HepG2 (cell line): Measurements from ENCODE around the gene ITSN2.

Experiments used
- BHLHE40 ChIP-seq: IDR thresholded peaks from 2 replicates; pipeline ENCODE4 v1.6.1; 2011; ENCODE audit warnings: low read length, improper control_type of control experiment
- CENPT ChIP-seq: sonication (generic); formaldehyde crosslinking; IDR thresholded peaks from 2 replicates; pipeline ENCODE4 v1.8.0; 2022; ENCODE audit warnings: low read depth, mild to moderate bottlenecking, moderate library complexity, missing genetic modification reagents
- CHCHD3 ChIP-seq: sonication (generic); formaldehyde crosslinking; IDR thresholded peaks from 2 replicates; pipeline ENCODE4 v1.8.0; 2022; ENCODE audit warnings: mild to moderate bottlenecking, missing genetic modification reagents, moderate library complexity
- CTCF ChIP-seq: sonication (generic); formaldehyde crosslinking; IDR thresholded peaks from 2 replicates; pipeline ENCODE4 v1.5.0; 2020; ENCODE audit warnings: mild to moderate bottlenecking, missing genetic modification reagents, moderate library complexity
- GFI1 ChIP-seq: sonication (generic); formaldehyde crosslinking; IDR thresholded peaks from 2 replicates; pipeline ENCODE4 v1.5.0; 2020; ENCODE audit warnings: missing genetic modification reagents, mild to moderate bottlenecking, borderline replicate concordance
- HMGA1 ChIP-seq: sonication (generic); formaldehyde crosslinking; conservative IDR thresholded peaks from 2 replicates; pipeline ENCODE4 v1.4.0; 2020; ENCODE audit warnings: missing genetic modification reagents
- HOXA7 ChIP-seq: sonication (generic); formaldehyde crosslinking; IDR thresholded peaks from 2 replicates; pipeline ENCODE4 v1.8.1; 2022; ENCODE audit warnings: mild to moderate bottlenecking, missing genetic modification reagents, moderate library complexity
- KDM1A ChIP-seq: IDR thresholded peaks from 2 replicates; pipeline ENCODE4 v1.6.1; 2016; ENCODE audit warnings: missing compliant biosample characterization
- TRIM22 ChIP-seq: fragments of 450-650 bp; IDR thresholded peaks from 2 replicates; pipeline ENCODE4 v1.6.1; 2017

GRCh38 chr2:24163186-24163585 lies 197.2 kb downstream of the ITSN2 start:
- TF ChIP-seq TRIM22, result no peak
- TF ChIP-seq KDM1A (CRISPR knock-in tag), result no peak
- no peak for TF ChIP-seq CTCF (CRISPR knock-in tag)
- TF ChIP-seq HMGA1 (CRISPR knock-in tag), result no peak
- TF ChIP-seq CENPT (CRISPR knock-in tag), result no peak
- no peak for TF ChIP-seq BHLHE40
- TF ChIP-seq CHCHD3, result no peak
- no peak for TF ChIP-seq HOXA7 (CRISPR knock-in tag)
- TF ChIP-seq GFI1 (CRISPR knock-in tag), result no peak
